Bronchial epithelial cell (primary cell): ENCODE measurements around the gene SAMMSON. TPM values are rescaled to one million over a fixed set of nuclear protein-coding genes. Genes with fewer than 3 reads are reported as not detected.

Experiments used
- DNase-seq: peaks from one replicate; pipeline ENCODE4 v3.0.0-alpha.2; 2010; ENCODE audit warnings: low read depth
- FAIRE-seq: peaks from 2 replicates; lab custom pipeline; 2011; peaks lifted over from hg19 to GRCh38; lab: Jason Lieb, UNC
- H3K27me3 ChIP-seq: 2 replicates; pipeline ENCODE4 v1.5.1; 2011; ENCODE audit warnings: low read length; ENCODE audit not compliant: control insufficient read depth, insufficient read depth
- H3K36me3 ChIP-seq: 2 replicates; pipeline ENCODE4 v1.5.1; 2011; ENCODE audit warnings: low read length; ENCODE audit not compliant: control insufficient read depth, insufficient read depth
- H3K4me3 ChIP-seq: 2 replicates; pipeline ENCODE4 v1.5.1; 2011; ENCODE audit warnings: mild to moderate bottlenecking, low read depth, low read length, control low read depth
- CTCF ChIP-seq: IDR thresholded peaks from 2 replicates; pipeline ENCODE4 v1.5.1; 2011; ENCODE audit warnings: mild to moderate bottlenecking, moderate library complexity, low read length, control low read depth, inconsistent platforms; ENCODE audit not compliant: insufficient read depth, severe bottlenecking
- total RNA-seq: library from RNA; depleted of rRNA; stranded (reverse); fragments of >200 nt; gene quantifications from 2 replicates; pipeline ENCODE4 v1.2.1, GENCODE V29; 2014

The SAMMSON gene
- total RNA-seq, 1 donor from 2014 or later: not detected

- DNase-seq (no peak), FAIRE-seq (no peak)
- Histone ChIP-seq H3K4me3 (no peak overlapping the region), H3K27me3 (no peaks in the 10 kb centered on the region), H3K36me3 (no peaks in the 10 kb centered on the region)
- TF ChIP-seq CTCF: no peak
Measured at GRCh38 chr3:70020906-70021660, 21.6 kb downstream of the SAMMSON start.

GRCh38 chr3:70028361-70028760 is 28.8 kb downstream of the SAMMSON start:
- Histone ChIP-seq H3K27me3 (no peaks in the 10 kb centered on the region), H3K36me3 (no peaks in the 10 kb centered on the region), H3K4me3 (no peak overlapping the region)
- TF ChIP-seq CTCF: no peak
- FAIRE-seq (no peak), DNase-seq (no peak)

- TF ChIP-seq CTCF: no peak
- no peak for FAIRE-seq
Measured at GRCh38 chr3:70038693-70039092, 39.2 kb downstream of the SAMMSON start.

GRCh38 chr3:70040386-70040785 is 40.9 kb downstream of the SAMMSON start:
- FAIRE-seq (no peak), DNase-seq (no peak)
- peaks cover 2% of the 10 kb centered on the region for H3K27me3 ChIP-seq
- TF ChIP-seq CTCF: no peak
- H3K36me3 ChIP-seq: no peaks in the 10 kb centered on the region
- H3K4me3 ChIP-seq: no peak overlapping the region

More at GRCh38 chr3:70038693-70039092, 39.2 kb downstream of the SAMMSON start:
- peaks cover 2% of the 10 kb centered on the region for H3K27me3 ChIP-seq
- no peak for DNase-seq
- H3K36me3 ChIP-seq: no peaks in the 10 kb centered on the region
- H3K4me3 ChIP-seq: no peak overlapping the region

GRCh38 chr3:70042641-70043040 is 43.1 kb downstream of the SAMMSON start:
- Histone ChIP-seq H3K4me3 (no peak overlapping the region), H3K27me3 (peaks cover 2% of the 10 kb centered on the region), H3K36me3 (no peaks in the 10 kb centered on the region)
- FAIRE-seq: no peak
- DNase-seq: no peak
- TF ChIP-seq CTCF: no peak
